HCT116 (cell line): ENCODE data around the gene FSTL4. TPM values are rescaled to one million over a fixed set of nuclear protein-coding genes. Genes with fewer than 3 reads are reported as not detected.

ENCODE experiments used
- ATAC-seq: fragments of 200-7000 bp; cut with Tn5 transposase; 2 replicates; pipeline ENCODE4 v1.9.1; 2020; ENCODE audit warnings: mild to moderate bottlenecking, moderate library complexity
- BruUV-seq: library from RNA; stranded (reverse); fragments of 400-500 nt; replicated peaks from 2 replicates; lab custom pipeline; 2021; lab: Mats Ljungman, UMichigan
- CTCF ChIA-PET: fragments of 300-600 bp; sonication (Branson Sonifier 250); formaldehyde crosslinking; loops from one replicate; lab custom pipeline; 2021; ENCODE audit warnings: antibody characterized with exemption; lab: Charles Lee
- POLR2A ChIA-PET: fragments of 300-600, 350-600 bp; sonication (Branson Sonifier 250); formaldehyde crosslinking; loops from one replicate; lab custom pipeline; 2021; ENCODE audit warnings: antibody characterized with exemption; lab: Charles Lee
- RAD21 ChIA-PET, 2 experiments: fragments of 300-600 bp; sonication (Branson Sonifier 250); formaldehyde crosslinking; loops; one replicate each; lab custom pipeline; 2023; ENCODE audit warnings: low total read pairs in 2 of 2; ENCODE audit not compliant: uncharacterized antibody in 2 of 2, unreplicated experiment in 2 of 2, low non-redundant PET in 1 of 2; lab: Charles Lee
- DNase-seq: peaks from one replicate; pipeline ENCODE4 v3.0.0-alpha.2; 2010; ENCODE audit warnings: low read depth, low spot score
- H2AFZ ChIP-seq: fragments of 200-600 bp; shearing (Covaris generic), sonication (generic); 2 replicates; pipeline ENCODE4 v1.6.1; 2017; ENCODE audit warnings: low read depth, mixed run types, mixed read lengths, antibody characterized with exemption, low read length; ENCODE audit not compliant: poor library complexity, severe bottlenecking
- H3K27ac ChIP-seq: 2 replicates; pipeline ENCODE4 v1.5.1; 2012; ENCODE audit warnings: low read depth, low read length
- H3K27me3 ChIP-seq: fragments of 200-600 bp; sonication (generic); 2 replicates; pipeline ENCODE4 v1.6.1; 2016; ENCODE audit warnings: mixed run types, low read length, mixed read lengths; ENCODE audit not compliant: insufficient read depth
- H3K36me3 ChIP-seq, 2 experiments: fragments of 200-500 bp in 1 of 2; fragments of 200-600 bp in 1 of 2; sonication (Bioruptor generic) in 1 of 2; sonication (generic) in 1 of 2; 2 replicates each; pipeline versions ENCODE4 v1.5.1 to v1.6.1; 2014 to 2016; ENCODE audit warnings: low read length in 2 of 2, inconsistent platforms in 1 of 2, mixed read lengths in 1 of 2, mixed run types in 1 of 2; ENCODE audit not compliant: insufficient read depth in 2 of 2, control insufficient read depth in 1 of 2
- H3K4me1 ChIP-seq, 2 experiments: fragments of 200-600 bp in 1 of 2; sonication (generic) in 1 of 2; 2 replicates each; pipeline versions ENCODE4 v1.5.1 to v1.6.1; 2012 to 2017; ENCODE audit warnings: low read length in 2 of 2, inconsistent platforms in 1 of 2, mild to moderate bottlenecking in 1 of 2, mixed read lengths in 1 of 2, mixed run types in 1 of 2, moderate library complexity in 1 of 2; ENCODE audit not compliant: insufficient read depth in 2 of 2, control insufficient read depth in 1 of 2
- H3K4me2 ChIP-seq: fragments of 200-600 bp; sonication (generic); 2 replicates; pipeline ENCODE4 v1.6.1; 2017; ENCODE audit warnings: mixed run types, low read length, mixed read lengths
- H3K4me3 ChIP-seq, 2 experiments: fragments of 200-600 bp in 1 of 2; sonication (generic) in 1 of 2; replicated peaks in 1 of 2; 2 replicates each; pipeline ENCODE4 v1.5.1; 2011 to 2016; ENCODE audit warnings: low read length in 2 of 2, control low read depth in 1 of 2, low read depth in 1 of 2, mild to moderate bottlenecking in 1 of 2, mixed read lengths in 1 of 2, mixed run types in 1 of 2
- H3K79me2 ChIP-seq: fragments of 200-600 bp; sonication (generic); 2 replicates; pipeline ENCODE4 v1.6.1; 2017; ENCODE audit warnings: mild to moderate bottlenecking, mixed run types, low read length, moderate library complexity, mixed read lengths; ENCODE audit not compliant: insufficient read depth
- H3K9ac ChIP-seq: fragments of 200-600 bp; sonication (generic); 2 replicates; pipeline ENCODE4 v1.6.1; 2016; ENCODE audit warnings: low read length, mixed read lengths
- H3K9me2 ChIP-seq: fragments of 200-600 bp; sonication (generic), shearing (Covaris generic); 2 replicates; pipeline ENCODE4 v1.6.1; 2017; ENCODE audit warnings: mixed run types, mild to moderate bottlenecking, moderate library complexity; ENCODE audit not compliant: insufficient read depth
- H3K9me3 ChIP-seq, 2 experiments: fragments of 200-500 bp in 1 of 2; fragments of 200-600 bp in 1 of 2; sonication (Bioruptor generic) in 1 of 2; sonication (generic) in 1 of 2; 2 replicates each; pipeline ENCODE4 v1.6.1; 2014 to 2017; ENCODE audit warnings: low read length in 2 of 2, mixed read lengths in 2 of 2, inconsistent platforms in 1 of 2, low read depth in 1 of 2, mild to moderate bottlenecking in 1 of 2, mixed run types in 1 of 2, moderate library complexity in 1 of 2; ENCODE audit not compliant: control insufficient read depth in 1 of 2, insufficient read depth in 1 of 2
- H4K20me1 ChIP-seq: fragments of 200-600 bp; sonication (generic), shearing (Covaris generic); 2 replicates; pipeline ENCODE4 v1.6.1; 2017; ENCODE audit warnings: mixed run types, mild to moderate bottlenecking, moderate library complexity; ENCODE audit not compliant: insufficient read depth
- ATF3 ChIP-seq: IDR thresholded peaks from 2 replicates; pipeline ENCODE4 v1.6.1; 2012
- CBX3 ChIP-seq: IDR thresholded peaks from 2 replicates; pipeline ENCODE4 v1.6.1; 2012; ENCODE audit warnings: low read depth
- CEBPB ChIP-seq: IDR thresholded peaks from 2 replicates; pipeline ENCODE4 v1.6.1; 2012; ENCODE audit warnings: low read depth
- EGR1 ChIP-seq: IDR thresholded peaks from 2 replicates; pipeline ENCODE4 v1.6.1; 2012; ENCODE audit warnings: low read depth
- EZH2 ChIP-seq: fragments of 200-600 bp; sonication (generic); IDR thresholded peaks from 2 replicates; pipeline ENCODE4 v1.6.1; 2017; ENCODE audit warnings: antibody characterized with exemption, mixed run types
- JUND ChIP-seq: IDR thresholded peaks from 2 replicates; pipeline ENCODE4 v1.6.1; 2012
- POLR2AphosphoS5 ChIP-seq: IDR thresholded peaks from 2 replicates; pipeline ENCODE4 v1.6.1; 2011; ENCODE audit warnings: mild to moderate bottlenecking, low read depth, low read length, moderate library complexity
- RAD21 ChIP-seq: IDR thresholded peaks from 2 replicates; pipeline ENCODE4 v1.6.1; 2012; ENCODE audit warnings: low read depth, mild to moderate bottlenecking
- SIN3A ChIP-seq: IDR thresholded peaks from 2 replicates; pipeline ENCODE4 v1.6.1; 2012; ENCODE audit warnings: low read depth
- SP1 ChIP-seq: IDR thresholded peaks from 2 replicates; pipeline ENCODE4 v1.6.1; 2012; ENCODE audit warnings: low read depth
- ZFX ChIP-seq: fragments of 450-650 bp; IDR thresholded peaks from 2 replicates; pipeline ENCODE4 v1.6.1; 2017
- ZNF274 ChIP-seq: fragments of 200-500 bp; sonication (Bioruptor generic); IDR thresholded peaks from 2 replicates; pipeline ENCODE4 v1.6.1; 2014; ENCODE audit warnings: mild to moderate bottlenecking, low read depth, low read length, inconsistent platforms
- intact Hi-C: fragments of 100-400 bp; cut with micrococcal nuclease; formaldehyde crosslinking; loops from 2 replicates; pipeline ENCODE4 v1.10.0; 2022
- total RNA-seq: library from RNA; stranded (reverse); gene quantifications from one replicate; pipeline ENCODE4 v1.2.1, GENCODE V29; 2021; ENCODE audit not compliant: unreplicated experiment
- TF ChIP-seq, protein P1 (sequence below): IDR thresholded peaks from 2 replicates; pipeline ENCODE4 v1.6.1; 2012; ENCODE audit warnings: low read depth
- TF ChIP-seq, protein P2 (sequence below), 3 experiments: fragments of 200-600 bp in 1 of 3; sonication (generic) in 1 of 3; IDR thresholded peaks in 2 of 3; conservative IDR thresholded peaks in 1 of 3; 2 replicates each; pipeline ENCODE4 v1.5.1; 2012 to 2017; ENCODE audit warnings: low read depth in 2 of 3, low read length in 2 of 3, antibody characterized with exemption in 1 of 3, borderline replicate concordance in 1 of 3, control low read depth in 1 of 3, mild to moderate bottlenecking in 1 of 3, mixed read lengths in 1 of 3, mixed run types in 1 of 3, moderate library complexity in 1 of 3; ENCODE audit not compliant: insufficient read depth in 1 of 3

FSTL4 gene
- total RNA-seq, 1 experiment from 2014 or later: 0.37 TPM

GRCh38 chr5:133434336-133434735 is 178.0 kb downstream of the FSTL4 start (continued):
- TF ChIP-seq, protein P1, sequence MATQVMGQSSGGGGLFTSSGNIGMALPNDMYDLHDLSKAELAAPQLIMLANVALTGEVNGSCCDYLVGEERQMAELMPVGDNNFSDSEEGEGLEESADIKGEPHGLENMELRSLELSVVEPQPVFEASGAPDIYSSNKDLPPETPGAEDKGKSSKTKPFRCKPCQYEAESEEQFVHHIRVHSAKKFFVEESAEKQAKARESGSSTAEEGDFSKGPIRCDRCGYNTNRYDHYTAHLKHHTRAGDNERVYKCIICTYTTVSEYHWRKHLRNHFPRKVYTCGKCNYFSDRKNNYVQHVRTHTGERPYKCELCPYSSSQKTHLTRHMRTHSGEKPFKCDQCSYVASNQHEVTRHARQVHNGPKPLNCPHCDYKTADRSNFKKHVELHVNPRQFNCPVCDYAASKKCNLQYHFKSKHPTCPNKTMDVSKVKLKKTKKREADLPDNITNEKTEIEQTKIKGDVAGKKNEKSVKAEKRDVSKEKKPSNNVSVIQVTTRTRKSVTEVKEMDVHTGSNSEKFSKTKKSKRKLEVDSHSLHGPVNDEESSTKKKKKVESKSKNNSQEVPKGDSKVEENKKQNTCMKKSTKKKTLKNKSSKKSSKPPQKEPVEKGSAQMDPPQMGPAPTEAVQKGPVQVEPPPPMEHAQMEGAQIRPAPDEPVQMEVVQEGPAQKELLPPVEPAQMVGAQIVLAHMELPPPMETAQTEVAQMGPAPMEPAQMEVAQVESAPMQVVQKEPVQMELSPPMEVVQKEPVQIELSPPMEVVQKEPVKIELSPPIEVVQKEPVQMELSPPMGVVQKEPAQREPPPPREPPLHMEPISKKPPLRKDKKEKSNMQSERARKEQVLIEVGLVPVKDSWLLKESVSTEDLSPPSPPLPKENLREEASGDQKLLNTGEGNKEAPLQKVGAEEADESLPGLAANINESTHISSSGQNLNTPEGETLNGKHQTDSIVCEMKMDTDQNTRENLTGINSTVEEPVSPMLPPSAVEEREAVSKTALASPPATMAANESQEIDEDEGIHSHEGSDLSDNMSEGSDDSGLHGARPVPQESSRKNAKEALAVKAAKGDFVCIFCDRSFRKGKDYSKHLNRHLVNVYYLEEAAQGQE: no peak

DNA sequence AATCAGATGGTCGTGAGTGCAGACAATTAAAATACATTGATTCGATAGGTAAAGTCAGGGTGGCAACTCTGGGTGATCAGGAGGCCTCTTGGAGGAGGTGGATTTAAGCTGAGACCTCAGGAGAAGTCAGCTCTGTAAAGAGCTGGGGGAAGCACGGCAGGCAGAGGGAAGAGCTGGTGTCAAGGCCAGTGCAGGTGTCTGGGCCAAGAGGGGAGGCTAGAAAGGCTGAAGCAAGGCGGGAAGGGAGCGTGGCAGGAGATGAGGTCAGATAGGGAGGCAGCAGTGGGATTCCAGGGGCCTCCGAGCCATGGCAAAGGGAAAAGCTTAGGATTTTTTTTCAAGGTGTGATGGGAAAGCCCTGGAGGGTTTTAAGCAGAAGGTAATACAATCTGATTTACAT is 178.7 kb downstream of the FSTL4 start:
- CTCF ChIA-PET: interaction anchor here (2.0 to 2.4 kb wide), 2 partner anchors 10 to 12 kb away, joined by 9 to 12 read pairs; no protein-coding TSS in a partner anchor
- no peak overlapping the region for H3K9ac ChIP-seq
- H3K36me3 ChIP-seq: no peaks in the 10 kb centered on the region
- H3K79me2 ChIP-seq: no peaks in the 10 kb centered on the region
- peaks cover 8% of the 10 kb centered on the region; the same call in 1 of the 2 replicates for H3K27me3 ChIP-seq
- no TSS peak for BruUV-seq
- DNase-seq: no peak
- H3K4me3 ChIP-seq: no peak overlapping the region
- H3K9me2 ChIP-seq: no peaks in the 10 kb centered on the region
- H3K4me1 ChIP-seq: no peaks in the 10 kb centered on the region
- H3K9me3 ChIP-seq: no peaks in the 10 kb centered on the region
- H3K27ac ChIP-seq: no peak overlapping the region
- RAD21 ChIA-PET: no interaction called here
- no peak overlapping the region for H2AFZ ChIP-seq
- no peak overlapping the region for H3K4me2 ChIP-seq
- no peaks in the 10 kb centered on the region for H4K20me1 ChIP-seq
- intact Hi-C loops: no loop called here
- POLR2A ChIA-PET: no interaction called here
- TF ChIP-seq, protein P2, sequence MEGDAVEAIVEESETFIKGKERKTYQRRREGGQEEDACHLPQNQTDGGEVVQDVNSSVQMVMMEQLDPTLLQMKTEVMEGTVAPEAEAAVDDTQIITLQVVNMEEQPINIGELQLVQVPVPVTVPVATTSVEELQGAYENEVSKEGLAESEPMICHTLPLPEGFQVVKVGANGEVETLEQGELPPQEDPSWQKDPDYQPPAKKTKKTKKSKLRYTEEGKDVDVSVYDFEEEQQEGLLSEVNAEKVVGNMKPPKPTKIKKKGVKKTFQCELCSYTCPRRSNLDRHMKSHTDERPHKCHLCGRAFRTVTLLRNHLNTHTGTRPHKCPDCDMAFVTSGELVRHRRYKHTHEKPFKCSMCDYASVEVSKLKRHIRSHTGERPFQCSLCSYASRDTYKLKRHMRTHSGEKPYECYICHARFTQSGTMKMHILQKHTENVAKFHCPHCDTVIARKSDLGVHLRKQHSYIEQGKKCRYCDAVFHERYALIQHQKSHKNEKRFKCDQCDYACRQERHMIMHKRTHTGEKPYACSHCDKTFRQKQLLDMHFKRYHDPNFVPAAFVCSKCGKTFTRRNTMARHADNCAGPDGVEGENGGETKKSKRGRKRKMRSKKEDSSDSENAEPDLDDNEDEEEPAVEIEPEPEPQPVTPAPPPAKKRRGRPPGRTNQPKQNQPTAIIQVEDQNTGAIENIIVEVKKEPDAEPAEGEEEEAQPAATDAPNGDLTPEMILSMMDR (IDR thresholded peaks at IDR 0.05 in 2 of 3, conservative IDR thresholded peaks at IDR 0.05 in 1 of 3; ENCODE audit: borderline replicate concordance in 1 of 3, insufficient read depth in 1 of 3, low read depth in 2 of 3, low read length in 2 of 3): no peak
- TF ChIP-seq RAD21 (no peak), POLR2AphosphoS5 (no peak), ATF3 (no peak), SP1 (no peak), ZNF274 (no peak), SIN3A (no peak), CBX3 (no peak), ZFX (no peak), JUND (no peak), CEBPB (no peak), EZH2 (no peak), EGR1 (no peak)
- TF ChIP-seq, protein P1: no peak
- TF ChIP-seq, all 23 proteins: peak for 0
- no peak for ATAC-seq
